Stimulated activated CD4-positive, alpha-beta T cell treated with anti-CD3 and anti-CD28 coated beads, Interleukin-1b, Interleukin-23, amount 100 ng/mL, for 48 hours (primary cell): Measurements from ENCODE around the gene RNF168.
"Not testable (repeated sequence)": the region's sequence is repeated elsewhere in the genome, so short reads cannot be mapped to it uniquely, and the experiment has no call there.

Experiments used
- DNase-seq: peaks from one replicate; pipeline ENCODE4 v3.0.0-alpha.2; 2020

Gene RNF168

DNA sequence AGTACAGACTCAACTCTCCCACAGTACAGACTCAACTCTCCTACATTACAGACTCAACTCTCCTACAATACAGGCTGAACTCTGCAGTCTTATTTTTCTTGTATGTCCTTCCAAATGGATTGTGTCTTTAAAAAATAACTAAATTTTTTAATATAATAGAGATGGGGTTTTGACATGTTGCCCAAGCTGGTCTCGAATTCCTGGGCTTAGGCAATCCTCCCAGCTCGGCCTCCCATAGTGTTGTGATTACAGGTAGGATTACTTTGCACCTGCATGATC lies 40.2 kb downstream of the RNF168 start:
- DNase-seq, result no peak

DNA sequence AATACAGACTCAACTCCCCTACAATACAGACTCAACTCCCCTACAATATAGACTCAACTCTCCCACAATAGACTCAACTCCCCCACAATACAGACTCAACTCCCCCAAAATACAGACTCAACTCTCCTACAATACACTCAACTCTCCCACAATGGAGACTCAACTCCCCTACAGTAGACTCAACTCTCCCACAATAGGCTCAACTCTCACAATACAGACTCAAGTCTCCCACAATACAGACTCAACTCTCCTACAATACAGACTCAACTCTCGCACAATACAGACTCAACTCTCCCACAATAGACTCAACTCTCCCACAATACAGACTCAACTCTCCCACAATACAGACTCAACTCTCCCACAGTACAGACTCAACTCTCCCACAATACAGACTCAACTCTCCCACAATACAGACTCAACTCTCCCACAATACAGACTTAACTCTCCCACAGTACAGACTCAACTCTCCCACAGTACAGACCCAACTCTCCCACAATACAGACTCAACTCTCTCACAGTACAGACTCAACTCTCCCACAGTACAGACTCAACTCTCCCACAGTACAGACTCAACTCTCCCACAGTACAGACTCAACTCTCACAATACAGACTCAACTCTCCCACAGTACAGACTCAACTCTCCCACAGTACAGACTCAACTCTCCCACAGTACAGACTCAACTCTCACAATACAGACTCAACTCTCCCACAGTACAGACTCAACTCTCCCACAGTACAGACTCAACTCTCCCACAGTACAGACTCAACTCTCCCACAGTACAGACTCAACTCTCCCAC lies 40.7 kb downstream of the RNF168 start:
- DNase-seq, result not testable (repeated sequence)

DNA sequence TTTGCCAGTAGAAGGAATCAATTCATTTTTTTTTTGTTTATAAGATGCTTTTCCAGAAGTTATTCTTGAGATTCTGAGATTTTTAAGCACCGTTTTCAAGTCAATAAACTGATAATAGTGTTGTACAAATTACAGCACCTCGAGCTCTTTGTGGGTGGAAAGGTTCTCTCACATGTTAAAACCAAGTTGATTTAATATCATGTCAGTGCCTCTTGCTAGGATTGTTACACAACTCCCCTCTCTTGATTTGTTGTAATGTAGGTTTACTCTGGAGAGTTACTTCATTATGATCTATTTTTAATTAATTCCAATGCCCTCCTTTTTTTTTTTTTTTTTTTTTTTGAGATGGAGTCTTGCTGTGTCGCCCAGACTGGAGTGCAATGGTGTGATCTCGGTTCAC lies 45.5 kb downstream of the RNF168 start:
- no peak for DNase-seq

DNA sequence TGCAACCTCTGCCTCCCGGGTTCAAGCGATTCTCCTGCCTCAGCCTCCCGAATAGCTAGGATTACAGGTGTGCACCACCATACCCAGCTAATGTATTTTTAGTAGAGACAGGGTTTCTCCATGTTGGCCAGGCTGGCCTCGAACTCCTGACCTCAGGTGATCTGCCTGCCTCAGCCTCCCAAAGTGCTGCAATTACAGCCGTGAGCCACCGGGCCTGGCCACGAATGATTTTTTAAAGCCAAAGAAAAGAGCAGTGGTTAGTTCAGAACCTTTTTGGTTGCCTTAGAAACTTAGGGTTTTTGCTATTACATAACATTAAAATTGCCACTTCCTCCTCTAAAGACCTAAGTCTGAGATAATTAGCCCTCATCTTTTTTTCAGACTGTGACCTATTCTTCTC lies 46.1 kb downstream of the RNF168 start:
- not testable (repeated sequence) for DNase-seq

DNA sequence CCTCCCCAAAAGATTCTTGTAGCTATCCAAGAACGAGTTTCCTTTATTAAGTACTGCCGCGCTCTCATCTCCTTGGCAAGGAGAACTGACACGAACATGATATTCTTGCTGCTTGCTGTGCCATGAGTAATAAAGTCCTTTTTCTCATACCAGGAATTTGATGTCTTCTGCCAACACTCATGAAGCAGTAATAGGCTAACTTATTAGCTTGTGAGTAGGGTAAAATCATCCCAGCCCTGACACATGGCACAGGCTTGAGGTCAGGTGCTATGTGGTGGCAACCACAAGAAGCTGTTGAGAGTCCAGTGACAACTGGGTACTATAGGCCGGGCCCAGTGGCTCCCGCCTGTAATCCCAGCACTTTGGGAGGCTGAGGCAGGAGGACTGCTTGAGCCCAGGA lies 48.6 kb downstream of the RNF168 start:
- no peak for DNase-seq

DNA sequence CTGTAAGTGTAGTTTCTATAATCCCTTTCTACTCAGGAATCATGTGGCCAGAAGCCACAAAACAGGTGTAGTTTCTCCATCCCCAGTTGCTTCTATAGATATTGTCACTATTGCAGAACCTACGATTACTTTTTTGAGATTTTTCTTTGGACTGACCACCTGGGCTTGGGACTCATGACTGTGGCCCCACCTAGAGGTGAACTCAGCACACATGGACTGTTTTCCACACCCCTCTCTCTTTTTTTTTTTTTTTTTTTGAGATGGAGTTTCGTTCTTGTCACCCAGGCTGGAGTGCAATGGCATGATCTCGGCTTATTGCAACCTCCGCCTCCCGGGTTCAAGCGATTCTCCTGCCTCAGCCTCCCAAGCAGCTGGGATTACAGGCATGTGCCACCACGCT lies 58.2 kb downstream of the RNF168 start:
- DNase-seq, result not testable (repeated sequence)

DNA sequence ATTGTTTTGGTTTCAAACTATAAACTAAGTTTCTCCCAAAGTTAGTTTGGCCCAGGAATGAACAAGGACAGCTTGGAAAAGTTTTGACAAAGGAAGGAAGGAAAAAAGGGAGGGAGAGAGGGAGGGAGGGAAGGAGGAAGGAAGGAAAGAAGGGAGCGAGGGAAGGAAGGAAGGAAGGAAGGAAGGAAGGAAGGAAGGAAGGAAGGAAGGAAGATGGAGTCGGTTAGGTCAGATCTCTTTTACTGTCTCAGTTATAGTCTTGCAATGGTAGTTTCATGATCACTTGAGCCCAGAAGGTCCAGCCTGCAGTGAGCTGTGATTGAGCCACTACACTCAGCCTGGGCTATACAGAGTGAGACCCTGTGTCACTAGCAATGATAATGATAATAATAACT lies 59.1 kb downstream of the RNF168 start:
- no peak for DNase-seq

DNA sequence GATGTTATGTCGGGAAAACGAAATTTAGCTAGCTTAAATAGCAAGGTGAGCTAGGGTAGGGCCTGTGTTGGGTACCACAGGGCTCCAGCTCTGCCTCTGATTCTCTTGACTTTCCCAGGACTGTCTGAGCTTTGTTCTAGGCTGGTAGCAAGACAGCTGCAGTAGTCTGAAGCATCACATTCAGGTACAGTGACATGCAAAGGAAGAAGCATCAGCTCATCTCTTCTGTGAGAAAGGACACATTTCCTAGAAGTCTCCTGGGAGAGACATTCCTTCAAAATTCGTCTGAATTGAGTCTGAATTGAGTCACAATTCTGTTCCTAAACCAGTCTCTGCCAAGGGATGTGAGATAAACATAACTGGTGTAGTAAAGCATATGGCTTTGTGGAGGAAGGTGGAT lies 62.9 kb downstream of the RNF168 start:
- DNase-seq, result no peak

DNA sequence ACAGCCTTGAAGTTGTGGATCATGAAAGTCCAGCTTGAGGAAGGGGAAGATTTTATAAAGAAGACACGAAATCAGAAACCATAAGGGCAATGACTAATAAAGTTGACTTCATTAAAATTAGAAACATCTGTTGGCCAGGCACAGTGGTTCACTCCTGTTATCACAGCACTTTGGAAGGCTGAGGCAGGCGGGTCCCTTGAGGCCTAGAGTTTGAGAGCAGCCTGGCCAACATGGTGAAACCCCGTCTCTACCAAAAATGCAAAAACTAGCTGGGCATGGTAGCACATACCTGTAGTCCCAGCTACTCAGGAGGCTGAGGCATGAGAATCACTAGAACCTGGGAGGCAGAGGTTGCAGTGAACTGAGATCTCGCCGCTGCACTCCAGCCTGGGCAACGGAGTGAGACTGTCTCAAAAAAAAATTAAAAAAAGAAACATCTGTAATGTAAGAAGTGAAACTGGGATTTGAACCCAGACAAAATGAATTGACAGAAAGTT lies 63.5 kb downstream of the RNF168 start:
- DNase-seq, result no peak

DNA sequence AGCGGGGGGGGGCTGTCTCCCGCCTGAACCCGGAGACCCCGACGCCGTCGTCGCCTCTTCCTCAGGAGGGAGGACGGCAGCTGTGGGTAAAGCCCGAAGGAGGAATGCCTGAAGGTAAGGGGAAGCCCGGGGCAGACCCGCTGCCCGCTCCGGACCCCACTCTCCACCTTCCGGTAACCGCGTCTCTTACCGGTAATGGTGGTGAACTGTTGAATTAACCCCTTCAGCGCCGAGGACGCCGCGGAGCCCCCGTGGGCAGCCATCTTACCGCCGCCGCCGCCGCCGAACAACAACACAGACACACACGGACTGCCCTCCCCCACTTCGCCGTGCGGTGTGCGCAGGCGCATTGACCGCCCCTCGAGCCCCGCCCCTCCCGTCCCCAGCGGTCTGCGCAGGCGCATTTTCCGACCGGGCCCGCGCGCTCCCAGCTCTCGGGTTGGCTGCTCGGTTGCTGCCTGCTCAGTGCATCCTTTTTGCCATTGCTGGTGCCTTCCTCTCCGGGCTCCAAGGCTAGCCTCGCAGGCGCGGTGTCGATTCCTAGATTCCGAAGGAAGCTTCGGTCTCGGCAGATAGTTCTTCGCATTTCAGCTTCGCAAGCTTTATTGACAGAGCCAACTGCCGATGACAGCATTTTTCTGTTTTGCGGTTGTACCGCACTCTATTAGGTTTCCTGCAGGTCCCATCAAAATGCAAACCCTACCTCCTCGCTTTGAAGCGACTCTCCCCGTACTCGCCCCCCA lies 71.3 kb downstream of the RNF168 start, which contains the start of gene UBXN7:
UBXN7 (minus strand) TSS at position 291 of the 743 bp plus-strand sequence; CDS start at position 263, 28 bp downstream.
- peak; percentile 96 for DNase-seq

DNA sequence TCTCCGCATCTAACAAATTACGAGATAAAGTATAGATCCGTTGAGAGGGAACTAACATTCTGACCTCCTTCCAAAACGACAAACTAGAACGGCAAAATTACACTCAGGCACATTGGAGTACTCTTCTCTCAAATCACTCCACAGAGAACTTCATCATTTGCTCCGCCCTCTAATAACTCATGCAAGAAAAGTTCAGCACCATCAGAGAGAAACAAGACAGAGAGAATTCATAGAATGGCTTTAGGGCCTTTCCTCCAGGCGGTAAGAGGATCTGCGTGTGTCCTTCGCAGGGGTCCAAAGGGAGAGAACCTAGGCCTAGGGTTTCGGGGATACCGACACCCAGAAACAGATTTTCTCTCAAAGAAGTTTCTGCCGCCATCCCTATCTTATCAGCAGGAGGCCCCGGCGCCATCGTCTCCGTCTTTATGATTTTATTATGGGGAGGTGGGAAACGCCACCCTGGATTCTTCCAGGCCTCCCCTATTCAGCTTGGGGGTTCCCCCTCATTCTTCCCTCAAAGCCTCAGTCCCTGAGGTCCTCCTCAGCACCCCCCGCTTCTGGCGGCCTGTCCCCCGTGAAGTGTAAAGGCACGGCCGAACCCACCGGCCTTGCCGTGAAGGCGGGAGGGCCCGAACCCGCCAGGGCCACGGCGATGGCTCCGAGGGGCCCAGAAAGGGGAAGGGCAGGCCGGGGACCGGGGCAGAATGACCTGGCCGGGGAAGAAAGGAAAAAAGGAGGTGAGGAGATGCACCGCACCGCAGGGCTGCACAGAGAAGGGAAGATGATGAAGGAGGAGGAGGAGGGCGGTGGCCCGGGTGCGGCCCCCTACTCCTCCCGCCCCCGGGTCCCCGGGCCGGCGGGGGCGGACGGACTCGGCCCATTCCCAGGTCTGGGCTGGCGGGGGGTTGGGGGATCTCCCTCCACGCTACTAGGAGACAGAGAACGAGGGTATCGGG lies 72.1 kb downstream of the RNF168 start:
- peak; percentile 13 for DNase-seq

DNA sequence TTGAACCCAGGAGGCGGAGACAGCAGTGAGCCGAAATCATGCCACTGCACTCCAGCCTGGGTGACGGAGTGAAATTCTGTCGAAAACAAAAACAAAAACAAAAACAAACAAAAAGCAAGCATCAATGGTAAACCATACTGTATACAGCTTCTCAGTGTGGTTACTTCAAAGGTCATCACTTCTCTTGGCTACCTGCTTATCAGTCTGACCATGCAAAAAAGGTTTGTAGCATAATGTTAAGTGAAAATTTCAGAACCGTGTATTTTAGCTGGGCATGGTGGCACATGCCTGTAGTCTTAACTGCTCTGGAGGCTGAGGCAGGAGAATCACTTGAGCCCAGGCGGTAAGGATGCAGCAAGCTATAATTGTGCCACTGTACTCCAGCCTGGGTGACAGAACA lies 75.5 kb downstream of the RNF168 start:
- DNase-seq, result no peak

DNA sequence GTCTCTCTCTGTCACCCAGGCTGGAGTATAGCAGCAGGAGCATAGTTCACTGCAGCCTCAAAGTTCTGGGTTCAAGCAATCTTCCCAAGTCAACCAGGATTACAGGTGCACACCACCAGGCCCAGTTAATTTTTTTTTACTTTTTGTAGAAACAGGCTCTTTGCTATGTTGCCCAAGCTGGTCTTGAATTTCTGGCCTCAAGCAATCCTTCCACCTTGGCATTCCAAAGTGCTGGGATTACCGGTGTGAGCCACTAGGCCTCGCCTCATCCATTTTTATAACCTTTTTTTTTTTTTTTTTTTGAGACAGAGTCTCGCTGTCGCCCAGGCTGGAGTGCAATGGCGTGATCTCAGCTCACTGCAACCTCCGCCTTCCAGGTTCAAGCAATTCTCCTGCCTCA lies 79.1 kb downstream of the RNF168 start:
- not testable (repeated sequence) for DNase-seq

DNA sequence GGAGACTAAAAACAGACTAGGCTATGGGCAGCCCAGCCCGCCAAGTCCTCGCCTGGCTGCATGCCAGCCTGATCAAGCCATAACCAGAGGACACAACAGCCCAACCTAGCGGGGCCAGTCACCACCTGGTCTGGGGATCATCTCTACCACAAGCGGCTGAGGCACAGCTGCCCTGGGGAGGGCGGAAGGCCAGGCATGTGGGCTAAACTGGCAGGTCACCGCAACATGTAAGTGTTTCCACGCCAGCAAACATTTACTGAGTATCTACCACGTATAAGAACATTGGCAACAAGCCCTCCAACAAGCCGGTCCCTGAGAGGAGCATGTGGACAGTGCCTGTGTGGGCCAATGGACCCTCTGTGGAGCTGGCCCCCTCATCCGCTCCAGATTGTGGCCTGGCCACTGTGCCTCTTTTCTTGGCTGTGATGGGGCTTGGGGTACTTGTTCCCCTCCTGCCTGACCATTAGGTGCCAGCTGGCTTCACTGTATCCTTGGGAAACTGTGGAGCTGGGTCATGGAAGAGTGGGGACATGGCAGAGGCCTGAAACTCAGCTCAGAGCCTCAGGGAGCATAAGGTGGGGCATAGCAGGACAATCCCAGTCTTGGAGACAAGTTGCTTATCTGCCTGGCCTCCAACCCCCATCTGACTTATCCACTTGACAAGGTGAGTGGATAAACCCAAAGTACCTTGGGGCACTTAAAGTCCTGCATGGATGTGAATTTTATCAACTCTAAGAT lies 80.4 kb downstream of the RNF168 start:
- DNase-seq, result no peak

DNA sequence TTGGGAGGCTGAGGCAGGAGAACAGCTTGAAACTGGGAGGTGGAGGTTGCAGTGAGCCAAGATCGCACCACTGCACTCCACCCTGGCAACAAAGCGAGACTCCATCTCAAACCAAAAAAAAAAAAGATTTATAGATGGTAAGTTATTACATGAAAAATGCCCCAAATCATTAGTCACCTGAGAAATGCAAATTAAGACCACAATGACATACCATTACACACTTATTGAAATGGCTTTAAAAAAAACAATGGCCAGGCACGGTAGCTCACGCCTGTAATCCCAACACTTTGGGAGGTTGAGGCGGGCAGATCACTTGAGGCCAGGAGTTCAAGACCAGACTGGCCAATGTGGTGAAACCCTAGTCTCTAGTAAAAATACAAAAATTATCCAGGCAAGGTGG lies 81.9 kb downstream of the RNF168 start:
- DNase-seq, result not testable (repeated sequence)

DNA sequence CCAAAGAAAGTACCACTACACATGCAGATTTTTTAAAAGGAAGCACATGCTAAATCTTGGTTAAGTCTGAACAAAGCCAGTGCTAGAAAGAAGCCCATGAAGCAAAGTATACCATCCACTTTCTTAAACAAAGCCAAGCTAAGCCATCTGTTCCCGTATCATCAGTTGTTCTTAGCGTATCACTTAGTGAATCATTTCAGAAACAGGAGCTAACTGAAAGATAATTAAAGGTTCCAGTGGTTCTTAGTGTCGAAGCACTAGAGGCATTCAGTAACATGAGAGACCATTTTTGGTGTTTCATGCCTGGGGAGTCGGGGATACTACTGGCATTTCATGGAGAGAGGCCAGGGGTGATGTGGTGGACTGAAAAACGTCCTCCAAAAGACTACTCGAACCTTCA lies 84.2 kb downstream of the RNF168 start:
- no peak for DNase-seq
